22Rv1 (cell line): ENCODE measurements around the gene CORO1C.

Source experiments
- ZFX ChIP-seq: fragments of 450-650 bp; IDR thresholded peaks from 2 replicates; pipeline ENCODE4 v1.6.1; 2017; ENCODE audit warnings: antibody characterized with exemption, borderline replicate concordance
- TF ChIP-seq, protein P1 (sequence below): fragments of 450-650 bp; IDR thresholded peaks from 2 replicates; pipeline ENCODE4 v1.5.1; 2017; ENCODE audit warnings: mild to moderate bottlenecking

DNA sequence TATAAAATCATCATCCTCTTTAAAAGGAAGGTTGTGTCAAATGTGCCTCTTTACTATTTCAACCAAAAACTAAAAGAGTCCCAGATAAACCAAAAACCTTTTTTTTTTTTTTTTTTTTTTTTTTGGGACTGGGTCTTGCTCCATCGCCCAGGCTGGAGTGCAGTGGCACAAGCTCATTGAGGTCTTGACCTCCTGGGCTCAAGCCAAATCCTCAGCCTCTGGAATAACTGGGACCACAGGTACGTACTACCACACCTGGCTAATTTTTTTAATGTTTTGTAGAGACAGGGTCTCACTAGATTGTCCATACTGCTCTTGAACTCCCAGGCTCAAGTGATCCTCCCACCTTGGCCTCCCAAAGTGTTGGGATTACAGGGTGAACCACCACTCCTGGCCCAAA lies 81.2 kb downstream of the CORO1C start:
- TF ChIP-seq, protein P1, sequence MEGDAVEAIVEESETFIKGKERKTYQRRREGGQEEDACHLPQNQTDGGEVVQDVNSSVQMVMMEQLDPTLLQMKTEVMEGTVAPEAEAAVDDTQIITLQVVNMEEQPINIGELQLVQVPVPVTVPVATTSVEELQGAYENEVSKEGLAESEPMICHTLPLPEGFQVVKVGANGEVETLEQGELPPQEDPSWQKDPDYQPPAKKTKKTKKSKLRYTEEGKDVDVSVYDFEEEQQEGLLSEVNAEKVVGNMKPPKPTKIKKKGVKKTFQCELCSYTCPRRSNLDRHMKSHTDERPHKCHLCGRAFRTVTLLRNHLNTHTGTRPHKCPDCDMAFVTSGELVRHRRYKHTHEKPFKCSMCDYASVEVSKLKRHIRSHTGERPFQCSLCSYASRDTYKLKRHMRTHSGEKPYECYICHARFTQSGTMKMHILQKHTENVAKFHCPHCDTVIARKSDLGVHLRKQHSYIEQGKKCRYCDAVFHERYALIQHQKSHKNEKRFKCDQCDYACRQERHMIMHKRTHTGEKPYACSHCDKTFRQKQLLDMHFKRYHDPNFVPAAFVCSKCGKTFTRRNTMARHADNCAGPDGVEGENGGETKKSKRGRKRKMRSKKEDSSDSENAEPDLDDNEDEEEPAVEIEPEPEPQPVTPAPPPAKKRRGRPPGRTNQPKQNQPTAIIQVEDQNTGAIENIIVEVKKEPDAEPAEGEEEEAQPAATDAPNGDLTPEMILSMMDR: no peak
- no peak for TF ChIP-seq ZFX
